MG63 (cell line): ENCODE results near the gene NLE1. TPM values are rescaled to one million over a fixed set of nuclear protein-coding genes. Genes with fewer than 3 reads are reported as not detected.
"Not testable (repeated sequence)": the region's sequence is repeated elsewhere in the genome, so short reads cannot be mapped to it uniquely, and the experiment has no call there.

Experiments
- DNase-seq: peaks from one replicate; pipeline ENCODE4 v3.0.0-alpha.2; 2020
- H3K27me3 ChIP-seq: fragments of 250-450 bp; sonication (Bioruptor Pico); 2 replicates; pipeline ENCODE4 v1.5.1; 2020; ENCODE audit warnings: mild to moderate bottlenecking, moderate library complexity
- H3K36me3 ChIP-seq: fragments of 250-450 bp; sonication (Bioruptor Pico); 2 replicates; pipeline ENCODE4 v1.5.1; 2020; ENCODE audit warnings: mild to moderate bottlenecking, moderate library complexity
- H3K4me3 ChIP-seq: fragments of 250-450 bp; sonication (Bioruptor Pico); 2 replicates; pipeline ENCODE4 v1.5.1; 2020; ENCODE audit warnings: mild to moderate bottlenecking, moderate library complexity
- H3K9me3 ChIP-seq: fragments of 250-450 bp; sonication (Bioruptor Pico); 2 replicates; pipeline ENCODE4 v1.5.1; 2020; ENCODE audit warnings: mild to moderate bottlenecking, moderate library complexity
- total RNA-seq: library from RNA; depleted of rRNA; stranded (reverse); fragments of >200 nt; shearing (Covaris generic); gene quantifications from 2 replicates; pipeline ENCODE4 v1.2.3, GENCODE V29; 2014; ENCODE audit warnings: low replicate concordance

NLE1 gene
- total RNA-seq, 1 experiment from 2014 or later: 71.4 TPM

GRCh38 chr17:35167666-35168065 lies 25.6 kb upstream of the NLE1 start:
- H3K9me3 ChIP-seq: no peaks in the 10 kb centered on the region
- no peak for DNase-seq
- H3K27me3 ChIP-seq: no peaks in the 10 kb centered on the region
- H3K4me3 ChIP-seq: no peak overlapping the region
- no peaks in the 10 kb centered on the region for H3K36me3 ChIP-seq

GRCh38 chr17:35167046-35167445 lies 24.9 kb upstream of the NLE1 start:
- DNase-seq: no peak
- H3K36me3 ChIP-seq: no peaks in the 10 kb centered on the region
- no peaks in the 10 kb centered on the region for H3K9me3 ChIP-seq
- H3K27me3 ChIP-seq: no peaks in the 10 kb centered on the region
- H3K4me3 ChIP-seq: no peak overlapping the region

- DNase-seq: no peak
- Histone ChIP-seq H3K4me3 (no peak overlapping the region), H3K9me3 (no peaks in the 10 kb centered on the region), H3K36me3 (no peaks in the 10 kb centered on the region), H3K27me3 (no peaks in the 10 kb centered on the region)
Observed at GRCh38 chr17:35166526-35166925, 24.4 kb upstream of the NLE1 start.

- no peaks in the 10 kb centered on the region for H3K36me3 ChIP-seq
- H3K4me3 ChIP-seq: no peak overlapping the region
- H3K27me3 ChIP-seq: no peaks in the 10 kb centered on the region
- no peaks in the 10 kb centered on the region for H3K9me3 ChIP-seq
- DNase-seq: no peak
Observed at GRCh38 chr17:35164716-35165115, 22.6 kb upstream of the NLE1 start.

- Histone ChIP-seq H3K9me3 (no peaks in the 10 kb centered on the region), H3K4me3 (no peak overlapping the region), H3K27me3 (no peaks in the 10 kb centered on the region), H3K36me3 (no peaks in the 10 kb centered on the region)
- no peak for DNase-seq
Observed at GRCh38 chr17:35163886-35164285, 21.8 kb upstream of the NLE1 start.

- no peak overlapping the region for H3K4me3 ChIP-seq
- no peaks in the 10 kb centered on the region for H3K36me3 ChIP-seq
Observed at GRCh38 chr17:35162755-35163154, 20.7 kb upstream of the NLE1 start.

GRCh38 chr17:35161281-35161761 lies 19.2 kb upstream of the NLE1 start:
- no peak overlapping the region for H3K4me3 ChIP-seq
- DNase-seq: no peak
- H3K9me3 ChIP-seq: no peaks in the 10 kb centered on the region
- H3K27me3 ChIP-seq: no peaks in the 10 kb centered on the region
- no peaks in the 10 kb centered on the region for H3K36me3 ChIP-seq

More at GRCh38 chr17:35162755-35163154, 20.7 kb upstream of the NLE1 start:
- DNase-seq: no peak
- H3K27me3 ChIP-seq: no peaks in the 10 kb centered on the region
- no peaks in the 10 kb centered on the region for H3K9me3 ChIP-seq

GRCh38 chr17:35160354-35161201 lies 18.5 kb upstream of the NLE1 start:
- Histone ChIP-seq H3K9me3 (no peaks in the 10 kb centered on the region), H3K4me3 (no peak overlapping the region), H3K36me3 (no peaks in the 10 kb centered on the region), H3K27me3 (no peaks in the 10 kb centered on the region)
- no peak for DNase-seq

- Histone ChIP-seq H3K4me3 (no peak overlapping the region), H3K36me3 (no peaks in the 10 kb centered on the region), H3K9me3 (no peaks in the 10 kb centered on the region), H3K27me3 (no peaks in the 10 kb centered on the region)
- no peak for DNase-seq
Observed at GRCh38 chr17:35159940-35160339, 17.8 kb upstream of the NLE1 start.

- Histone ChIP-seq H3K4me3 (no peak overlapping the region), H3K9me3 (no peaks in the 10 kb centered on the region), H3K27me3 (no peaks in the 10 kb centered on the region), H3K36me3 (no peaks in the 10 kb centered on the region)
- DNase-seq: no peak
Observed at GRCh38 chr17:35155246-35155645, 13.1 kb upstream of the NLE1 start.

GRCh38 chr17:35154196-35155165 lies 12.4 kb upstream of the NLE1 start:
- Histone ChIP-seq H3K4me3 (no peak overlapping the region), H3K36me3 (no peaks in the 10 kb centered on the region), H3K27me3 (no peaks in the 10 kb centered on the region), H3K9me3 (no peaks in the 10 kb centered on the region)
- DNase-seq: no peak

GRCh38 chr17:35152421-35153140 lies 10.5 kb upstream of the NLE1 start:
- no peak overlapping the region for H3K4me3 ChIP-seq
- no peaks in the 10 kb centered on the region for H3K36me3 ChIP-seq
- H3K9me3 ChIP-seq: no peaks in the 10 kb centered on the region
- no peak for DNase-seq
- no peaks in the 10 kb centered on the region for H3K27me3 ChIP-seq

- H3K36me3 ChIP-seq, DNase-seq, H3K4me3 ChIP-seq, H3K9me3 ChIP-seq, H3K27me3 ChIP-seq: not testable (repeated sequence)
Observed at GRCh38 chr17:35151080-35151479, 9.0 kb upstream of the NLE1 start.

GRCh38 chr17:35149941-35150340 lies 7.8 kb upstream of the NLE1 start:
- Histone ChIP-seq H3K9me3 (no peaks in the 10 kb centered on the region), H3K4me3 (no peak overlapping the region), H3K36me3 (no peaks in the 10 kb centered on the region), H3K27me3 (no peaks in the 10 kb centered on the region)
- DNase-seq: no peak

- Histone ChIP-seq H3K27me3 (no peaks in the 10 kb centered on the region), H3K36me3 (no peaks in the 10 kb centered on the region), H3K9me3 (no peaks in the 10 kb centered on the region), H3K4me3 (no peak overlapping the region)
- DNase-seq: no peak
Observed at GRCh38 chr17:35148144-35148543, 6.0 kb upstream of the NLE1 start.

- DNase-seq: no peak
- no peaks in the 10 kb centered on the region for H3K9me3 ChIP-seq
- no peaks in the 10 kb centered on the region for H3K36me3 ChIP-seq
- H3K4me3 ChIP-seq: no peak within 1 kb of the TSS
- H3K27me3 ChIP-seq: no peaks in the 10 kb centered on the region
Observed at GRCh38 chr17:35147375-35147905, 5.3 kb upstream of the NLE1 start, which contains the start of gene UNC45B. Gene UNC45B (plus strand): TSS chr17:35147817. CDS start chr17:35148264, 447 bp downstream.
